Peyer's patch (tissue), 4 donors: ENCODE results near the gene RFTN1. TPM values are rescaled to one million over a fixed set of nuclear protein-coding genes. Genes with fewer than 3 reads are reported as not detected.

Experiments used
- DNase-seq, 3 donors: peaks; one replicate each; pipeline ENCODE4 v3.0.0-alpha.2; 2017 to 2019
- H3K27ac ChIP-seq, 4 donors: fragments of 200-600 bp; sonication (generic); one replicate each; pipeline ENCODE4 v1.5.1; 2016 to 2019
- H3K27me3 ChIP-seq, 2 donors: fragments of 200-600 bp; sonication (generic); one replicate each; pipeline ENCODE4 v1.5.1; 2019
- H3K36me3 ChIP-seq, 3 donors: fragments of 200-600 bp; sonication (generic); one replicate each; pipeline ENCODE4 v1.5.1; 2016 to 2019
- H3K4me1 ChIP-seq, 4 donors: fragments of 200-600 bp; sonication (generic); one replicate each; pipeline ENCODE4 v1.5.1; 2016 to 2019
- H3K4me3 ChIP-seq, 4 donors: fragments of 200-600 bp; sonication (generic); 1 replicate in 3 of 4; 2 replicates in 1 of 4; pipeline ENCODE4 v1.5.1; 2016 to 2019; ENCODE audit warnings: mild to moderate bottlenecking in 1 of 4
- H3K9me3 ChIP-seq, 4 donors: fragments of 200-600 bp; sonication (generic); one replicate each; pipeline ENCODE4 v1.5.1; 2016 to 2019; ENCODE audit warnings: mild to moderate bottlenecking in 1 of 4
- POLR2A ChIP-seq, 2 donors: fragments of 450-650 bp; IDR thresholded peaks; one replicate each; pipeline ENCODE4 v1.5.1; 2017; ENCODE audit warnings: antibody characterized with exemption in 2 of 2, mild to moderate bottlenecking in 2 of 2, moderate library complexity in 2 of 2
- total RNA-seq, 4 donors: library from RNA; depleted of rRNA; stranded (reverse); fragments of >200 nt; gene quantifications; one replicate each; pipeline ENCODE4 v1.1.0, GENCODE V29; 2016
- TF ChIP-seq, protein P1 (sequence below), 6 experiments: fragments of 450-650 bp in 4 of 6; fragments of 200-600 bp in 2 of 6; sonication (generic) in 1 of 6; IDR thresholded peaks; one replicate each; pipeline ENCODE4 v1.5.1; 2017 to 2019; ENCODE audit warnings: antibody characterized with exemption in 6 of 6, mild to moderate bottlenecking in 3 of 6, moderate library complexity in 1 of 6

The RFTN1 gene
- total RNA-seq, 4 donors from 2014 or later = 6.1 to 135 (median 32.0) TPM

DNA sequence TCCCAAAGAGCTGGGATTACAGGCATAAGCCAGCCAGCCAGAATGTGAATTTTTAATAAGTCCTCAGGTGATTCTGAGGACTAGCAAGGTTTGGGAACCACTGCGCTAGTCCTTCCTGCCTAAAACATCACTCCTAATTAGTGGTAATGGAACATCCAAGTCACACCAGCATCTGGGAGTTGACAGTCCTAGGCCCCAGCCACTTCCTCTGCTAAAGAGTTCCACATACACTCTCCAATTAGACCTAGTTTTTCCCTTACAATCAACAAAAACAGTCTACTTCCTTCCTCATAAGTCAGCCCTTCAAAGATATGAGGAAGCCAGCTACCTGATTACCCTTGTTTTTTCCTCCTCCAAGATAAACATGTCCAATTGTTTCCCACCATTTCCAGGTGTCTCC lies 170.4 kb downstream of the RFTN1 start:
- no peak for DNase-seq
- TF ChIP-seq POLR2A (IDR thresholded peaks at IDR 0.05) = no peak
- TF ChIP-seq, protein P1, sequence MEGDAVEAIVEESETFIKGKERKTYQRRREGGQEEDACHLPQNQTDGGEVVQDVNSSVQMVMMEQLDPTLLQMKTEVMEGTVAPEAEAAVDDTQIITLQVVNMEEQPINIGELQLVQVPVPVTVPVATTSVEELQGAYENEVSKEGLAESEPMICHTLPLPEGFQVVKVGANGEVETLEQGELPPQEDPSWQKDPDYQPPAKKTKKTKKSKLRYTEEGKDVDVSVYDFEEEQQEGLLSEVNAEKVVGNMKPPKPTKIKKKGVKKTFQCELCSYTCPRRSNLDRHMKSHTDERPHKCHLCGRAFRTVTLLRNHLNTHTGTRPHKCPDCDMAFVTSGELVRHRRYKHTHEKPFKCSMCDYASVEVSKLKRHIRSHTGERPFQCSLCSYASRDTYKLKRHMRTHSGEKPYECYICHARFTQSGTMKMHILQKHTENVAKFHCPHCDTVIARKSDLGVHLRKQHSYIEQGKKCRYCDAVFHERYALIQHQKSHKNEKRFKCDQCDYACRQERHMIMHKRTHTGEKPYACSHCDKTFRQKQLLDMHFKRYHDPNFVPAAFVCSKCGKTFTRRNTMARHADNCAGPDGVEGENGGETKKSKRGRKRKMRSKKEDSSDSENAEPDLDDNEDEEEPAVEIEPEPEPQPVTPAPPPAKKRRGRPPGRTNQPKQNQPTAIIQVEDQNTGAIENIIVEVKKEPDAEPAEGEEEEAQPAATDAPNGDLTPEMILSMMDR (IDR thresholded peaks at IDR 0.05) = no peak
- Histone ChIP-seq H3K36me3 (peaks cover 0 to 3% (median 0%) of the 10 kb centered on the region in 3 donors), H3K9me3 (no peaks in the 10 kb centered on the region), H3K4me3 (no peak overlapping the region), H3K27ac (no peak overlapping the region), H3K27me3 (no peaks in the 10 kb centered on the region), H3K4me1 (peaks cover 0 to 16% (median 2%) of the 10 kb centered on the region in 4 donors)

DNA sequence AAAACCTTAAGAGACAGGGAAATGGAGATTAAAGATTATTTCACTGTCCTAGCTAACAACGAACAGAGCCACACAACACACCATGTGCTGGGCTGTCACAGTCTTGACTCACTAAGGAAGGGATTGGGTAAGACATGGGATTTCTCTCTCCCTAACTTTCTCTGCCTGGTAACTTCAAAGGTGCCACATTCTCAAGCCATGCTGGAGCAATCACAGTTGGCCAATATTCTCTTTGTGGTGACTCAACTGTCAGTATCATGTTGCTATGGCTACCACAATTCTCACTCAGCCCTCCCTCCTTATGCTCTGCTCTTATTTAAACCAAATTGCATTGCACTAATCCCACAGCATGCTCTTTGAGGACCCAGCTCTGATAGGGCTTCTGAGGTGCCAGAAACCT lies 174.5 kb downstream of the RFTN1 start:
- TF ChIP-seq POLR2A (IDR thresholded peaks at IDR 0.05) = no peak
- TF ChIP-seq, protein P1 (IDR thresholded peaks at IDR 0.05) = no peak
- Histone ChIP-seq H3K36me3 (peaks cover 0 to 15% (median 0%) of the 10 kb centered on the region in 3 donors), H3K4me3 (no peak overlapping the region), H3K27me3 (no peaks in the 10 kb centered on the region), H3K9me3 (no peaks in the 10 kb centered on the region), H3K4me1 (peaks cover 0 to 16% (median 2%) of the 10 kb centered on the region in 4 donors), H3K27ac (peak overlapping the region in 2 of 4 donors; percentile 16 to 44)
- no peak for DNase-seq

DNA sequence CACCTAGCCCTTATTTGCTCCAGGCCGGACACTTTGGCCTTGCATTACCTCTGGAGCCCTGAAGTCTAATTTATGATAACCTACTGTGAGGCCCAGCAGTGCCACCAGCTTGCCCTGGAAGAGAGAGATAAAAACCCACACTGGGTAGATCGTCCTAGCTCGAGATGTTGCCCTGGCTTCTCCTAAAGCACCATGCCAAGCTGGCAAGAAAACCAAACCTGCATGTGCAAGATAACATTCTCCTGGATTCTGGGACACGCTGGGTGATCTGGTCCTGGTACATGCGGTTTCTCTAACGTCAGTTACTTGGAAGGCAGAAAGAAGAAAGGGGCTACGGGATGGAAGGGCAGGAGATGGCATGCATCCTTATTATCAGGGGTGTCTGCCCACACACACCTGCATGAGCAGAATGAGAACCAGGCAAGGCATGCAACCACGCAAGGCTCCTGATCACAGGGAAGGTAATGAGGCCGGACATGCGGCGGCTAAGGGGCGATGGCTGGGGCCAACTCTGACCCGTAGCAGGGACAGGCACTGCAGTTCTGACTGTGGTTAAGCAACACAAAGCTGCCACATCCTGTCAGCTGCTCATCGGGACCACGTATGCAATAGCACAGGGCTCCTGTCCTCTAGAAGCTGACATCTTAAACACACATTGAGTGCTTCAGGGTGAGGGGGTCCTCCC lies 175.5 kb downstream of the RFTN1 start:
- peak in 2 of 3 donors; percentile 81 to 86 for DNase-seq
- H3K9me3 ChIP-seq = no peaks in the 10 kb centered on the region
- H3K27ac ChIP-seq = peak overlapping the region; percentile 16 to 44 (median 17)
- no peaks in the 10 kb centered on the region for H3K27me3 ChIP-seq
- H3K4me3 ChIP-seq = no peak overlapping the region
- TF ChIP-seq, protein P1 (IDR thresholded peaks at IDR 0.05) = no peak
- no peak for TF ChIP-seq POLR2A (IDR thresholded peaks at IDR 0.05)
- peaks cover 0 to 15% (median 0%) of the 10 kb centered on the region in 3 donors for H3K36me3 ChIP-seq
- H3K4me1 ChIP-seq = peaks cover 0 to 16% (median 2%) of the 10 kb centered on the region in 4 donors

DNA sequence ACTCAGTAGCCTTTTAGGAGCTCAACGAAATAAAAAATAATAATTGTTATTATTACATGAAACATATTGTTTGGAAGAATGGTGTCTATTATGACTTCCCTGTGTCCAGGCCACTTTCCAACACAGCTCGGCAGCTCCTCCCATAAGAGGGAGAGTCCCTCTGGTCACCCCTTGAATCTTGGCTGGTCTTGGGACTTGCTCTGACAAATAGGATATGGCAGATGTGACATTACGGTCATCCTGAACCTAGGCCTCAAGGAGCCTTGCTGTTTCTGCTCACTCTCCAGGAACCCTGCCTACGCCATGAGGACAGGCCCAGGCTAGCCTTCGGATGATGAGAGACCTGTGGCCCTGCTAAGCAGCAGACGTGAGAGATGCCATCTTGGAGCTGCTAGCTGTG lies 176.7 kb downstream of the RFTN1 start:
- Histone ChIP-seq H3K36me3 (peaks cover 0 to 18% (median 0%) of the 10 kb centered on the region in 3 donors), H3K27ac (no peak overlapping the region), H3K4me1 (peaks cover 0 to 16% (median 2%) of the 10 kb centered on the region in 4 donors), H3K27me3 (no peaks in the 10 kb centered on the region), H3K9me3 (no peaks in the 10 kb centered on the region), H3K4me3 (no peak overlapping the region)
- DNase-seq = no peak
- TF ChIP-seq, protein P1 (IDR thresholded peaks at IDR 0.05) = no peak
- no peak for TF ChIP-seq POLR2A (IDR thresholded peaks at IDR 0.05)

DNA sequence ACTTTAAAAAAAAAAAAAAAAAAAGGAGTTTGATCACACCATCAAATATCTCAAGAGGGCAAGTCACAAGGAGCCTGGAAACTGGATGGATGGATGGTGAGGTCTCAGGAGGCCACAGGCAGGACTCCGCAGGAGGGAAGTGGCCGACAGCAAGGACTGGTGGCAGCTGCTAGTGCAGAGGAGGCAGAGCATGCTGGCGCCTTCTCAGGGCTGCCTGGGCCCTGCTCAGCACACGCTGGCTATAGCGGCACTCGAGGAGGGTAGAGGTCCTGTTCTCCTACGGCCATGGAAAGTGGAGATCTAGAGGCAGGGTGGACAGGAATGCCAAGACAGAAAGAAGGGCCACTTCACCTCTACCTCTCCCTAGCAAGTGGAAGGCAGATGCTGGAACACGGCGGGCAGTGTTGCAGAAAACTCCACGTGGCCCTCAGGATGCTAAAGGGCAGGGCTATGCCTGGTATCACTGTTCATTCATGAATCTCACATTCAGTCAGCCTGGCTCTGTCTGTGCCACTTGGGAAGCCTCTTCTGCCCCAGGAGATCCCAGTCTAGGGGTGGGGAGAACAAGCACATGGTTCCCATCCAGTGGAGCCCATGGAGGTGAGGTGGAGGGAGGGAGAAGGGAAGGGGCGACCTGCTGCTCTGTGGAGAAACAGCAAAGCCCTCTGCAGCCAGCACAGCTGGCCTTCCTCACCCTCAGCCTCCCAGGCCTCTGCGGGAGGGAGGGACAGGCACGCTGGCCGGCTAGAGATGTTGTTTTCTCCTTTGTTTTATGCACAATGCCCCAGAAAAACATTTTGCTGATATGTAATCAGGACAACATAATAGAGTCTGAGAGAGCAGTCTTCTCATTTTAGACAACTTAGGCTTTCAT lies 177.5 kb downstream of the RFTN1 start:
- no peak overlapping the region for H3K4me3 ChIP-seq
- TF ChIP-seq POLR2A (IDR thresholded peaks at IDR 0.05) = no peak
- TF ChIP-seq, protein P1 (IDR thresholded peaks at IDR 0.05) = no peak
- no peaks in the 10 kb centered on the region for H3K27me3 ChIP-seq
- no peak overlapping the region for H3K27ac ChIP-seq
- H3K4me1 ChIP-seq = peaks cover 0 to 16% (median 2%) of the 10 kb centered on the region in 4 donors
- peaks cover 0 to 18% (median 0%) of the 10 kb centered on the region in 3 donors for H3K36me3 ChIP-seq
- H3K9me3 ChIP-seq = no peaks in the 10 kb centered on the region
- no peak for DNase-seq
